Thyroid gland (tissue), 4 donors: ENCODE measurements around the gene C3orf18.

ENCODE experiments used
- CTCF ChIP-seq, 6 experiments: fragments of 200-600 bp in 3 of 6; fragments of 450-650 bp in 3 of 6; sonication (generic) in 3 of 6; IDR thresholded peaks; one replicate each; pipeline ENCODE4 v1.5.1; 2016 to 2019; ENCODE audit warnings: antibody characterized with exemption in 6 of 6, mild to moderate bottlenecking in 2 of 6, inconsistent platforms in 1 of 6, moderate library complexity in 1 of 6
- POLR2A ChIP-seq, 2 donors: fragments of 450-650 bp; IDR thresholded peaks; one replicate each; pipeline ENCODE4 v1.6.1; 2017; ENCODE audit warnings: antibody characterized with exemption in 2 of 2, mild to moderate bottlenecking in 2 of 2, moderate library complexity in 1 of 2

GRCh38 chr3:50604628-50605588 is 37.4 kb upstream of the C3orf18 start:
- no peak for TF ChIP-seq CTCF (IDR thresholded peaks at IDR 0.05)
- TF ChIP-seq POLR2A (IDR thresholded peaks at IDR 0.05), result peak in 1 of 2 donors; percentile 4
